Transverse colon (tissue), 4 donors: Measurements from ENCODE around the gene TMEM176A. TPM values are rescaled to one million over a fixed set of nuclear protein-coding genes. Genes with fewer than 3 reads are reported as not detected.

Experiments used
- DNase-seq: peaks from one replicate; pipeline ENCODE4 v3.0.0-alpha.2; 2019
- H3K27ac ChIP-seq, 4 donors: fragments of 200-600 bp; sonication (generic); 2 replicates each; pipeline ENCODE4 v1.5.1; 2016 to 2018; ENCODE audit warnings: inconsistent platforms in 4 of 4
- H3K27me3 ChIP-seq: fragments of 200-600 bp; sonication (generic); 2 replicates; pipeline ENCODE4 v1.5.1; 2017; ENCODE audit warnings: inconsistent platforms
- H3K36me3 ChIP-seq, 4 donors: fragments of 200-600 bp; sonication (generic); 2 replicates each; pipeline ENCODE4 v1.5.1; 2017 to 2019; ENCODE audit warnings: inconsistent platforms in 4 of 4
- H3K4me1 ChIP-seq, 4 donors: fragments of 200-600 bp; sonication (generic); 2 replicates each; pipeline ENCODE4 v1.5.1; 2017 to 2020; ENCODE audit warnings: inconsistent platforms in 4 of 4
- H3K4me3 ChIP-seq, 4 donors: fragments of 200-600 bp; sonication (generic); 1 replicate in 1 of 4; 2 replicates in 3 of 4; pipeline versions ENCODE4 v1.5.1 to v1.6.1; 2017 to 2019; ENCODE audit warnings: inconsistent platforms in 4 of 4
- H3K9me3 ChIP-seq, 2 donors: fragments of 200-600 bp; sonication (generic); 2 replicates each; pipeline ENCODE4 v1.5.1; 2017 to 2019; ENCODE audit warnings: inconsistent platforms in 2 of 2
- CTCF ChIP-seq, 5 experiments: fragments of 200-600 bp in 3 of 5; fragments of 450-650 bp in 2 of 5; sonication (generic) in 3 of 5; IDR thresholded peaks; 1 replicate in 2 of 5; 2 replicates in 3 of 5; pipeline ENCODE4 v1.5.1; 2016 to 2017; ENCODE audit warnings: antibody characterized with exemption in 5 of 5, inconsistent platforms in 3 of 5, mild to moderate bottlenecking in 2 of 5, moderate library complexity in 1 of 5
- EP300 ChIP-seq: sonication (generic); formaldehyde crosslinking; IDR thresholded peaks from one replicate; pipeline ENCODE4 v1.6.1; 2017; ENCODE audit warnings: antibody characterized with exemption, low read depth
- POLR2A ChIP-seq: fragments of 450-650 bp; IDR thresholded peaks from one replicate; pipeline ENCODE4 v1.6.1; 2016; ENCODE audit warnings: antibody characterized with exemption, mild to moderate bottlenecking, moderate library complexity
- POLR2AphosphoS5 ChIP-seq, 3 donors: sonication (generic); formaldehyde crosslinking; IDR thresholded peaks; one replicate each; pipeline ENCODE4 v1.6.1; 2016; ENCODE audit warnings: antibody characterized with exemption in 3 of 3
- WGBS, 2 donors: methylation state at CpG; one replicate each; pipeline ENCODE4 v1.1.5; 2018; ENCODE audit warnings: low coverage in 1 of 2; 5-methylcytosine and 5-hydroxymethylcytosine counted together
- in situ Hi-C, 4 donors: fragments of 200-750 bp; cut with MboI; loops; one replicate each; pipeline versions ENCODE4 v1.15.0 to v1.15.1; 2017; ENCODE audit warnings: low sequenced_read_pairs in 3 of 4, low pct_ligation_motif_present in 1 of 4, low pct_unique_long_range_greater_than_20kb in 1 of 4
- intact Hi-C: fragments of 100-400 bp; cut with DNase I; formaldehyde crosslinking; loops from one replicate; pipeline ENCODE4 v1.15.1; 2023; ENCODE audit warnings: low total_unique reads
- total RNA-seq, 4 donors: library from RNA; depleted of rRNA; stranded (reverse); fragments of >200 nt; gene quantifications; one replicate each; pipeline ENCODE4 v1.1.0, GENCODE V29; 2016

TMEM176A gene, protein sequence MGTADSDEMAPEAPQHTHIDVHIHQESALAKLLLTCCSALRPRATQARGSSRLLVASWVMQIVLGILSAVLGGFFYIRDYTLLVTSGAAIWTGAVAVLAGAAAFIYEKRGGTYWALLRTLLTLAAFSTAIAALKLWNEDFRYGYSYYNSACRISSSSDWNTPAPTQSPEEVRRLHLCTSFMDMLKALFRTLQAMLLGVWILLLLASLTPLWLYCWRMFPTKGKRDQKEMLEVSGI
- total RNA-seq: 100 to 1,000 TPM in 3 of 4 donors, 10 to 100 TPM in 1; 44.6 to 210 (median 171) TPM

DNA sequence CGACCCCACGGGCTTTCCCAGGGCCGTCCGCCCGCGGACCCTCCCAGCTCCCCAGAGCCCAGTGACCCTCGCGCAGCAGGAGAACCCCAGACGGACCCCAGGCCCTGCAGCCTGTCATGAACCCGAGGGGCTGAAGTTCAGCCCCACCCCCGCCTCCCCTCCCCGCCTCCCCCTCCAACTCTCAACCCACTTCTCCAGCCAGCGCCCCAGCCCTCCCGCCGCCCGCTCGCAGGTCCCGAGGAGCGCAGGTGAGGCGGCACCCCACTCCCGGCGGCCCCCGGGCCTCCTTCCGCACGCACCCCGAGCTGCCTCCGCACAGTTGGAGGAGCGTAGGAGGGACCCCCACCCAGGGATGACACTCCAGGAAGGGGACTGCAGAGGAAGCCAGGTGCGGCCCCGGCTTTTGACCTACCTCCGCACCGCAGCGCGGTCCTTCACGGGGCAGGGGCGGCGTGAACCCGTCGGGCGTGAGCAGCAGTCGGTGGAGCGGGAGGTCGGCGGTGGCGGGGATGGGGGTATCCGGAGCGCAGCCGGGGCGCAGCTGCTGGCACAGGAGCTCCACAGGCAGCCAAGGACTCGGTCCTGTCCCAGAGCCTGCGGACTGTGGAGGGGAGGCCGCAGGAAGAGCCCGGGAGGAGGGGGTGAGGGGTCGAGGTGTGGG lies at the start of gene TMEM176A:
Gene TMEM176A, plus strand, starts transcription at position 189 of the 661 bp plus-strand sequence. CDS start 782 bp downstream, outside the sequence.
- Histone ChIP-seq H3K4me1 (peaks cover 10 to 47% (median 33%) of the 10 kb centered on the region in 4 donors), H3K36me3 (peaks cover 0 to 9% (median 2%) of the 10 kb centered on the region in 4 donors), H3K27me3 (peaks cover 18% of the 10 kb centered on the region), H3K9me3 (peaks cover 0 to 1% of the 10 kb centered on the region in 2 donors), H3K4me3 (peak within 1 kb of the TSS; percentile 53 to 84 (median 63)), H3K27ac (peak within 1 kb of the TSS; percentile 88 to 93 (median 91))
- TF ChIP-seq EP300: no peak
- peak in 2 of 3 donors; percentile 56 to 60 for TF ChIP-seq POLR2AphosphoS5 (IDR thresholded peaks at IDR 0.05)
- peak; percentile 17 for TF ChIP-seq POLR2A
- no peak for TF ChIP-seq CTCF (IDR thresholded peaks at IDR 0.05)
- WGBS, 2 donors: 11% methylated on average over 27 of the region's 54 CpGs; no CpG with 5 or more reads in 1 of the 2 donors
- in situ Hi-C loops (no loop called here), intact Hi-C loops (loop anchor here (5.0 kb wide), 1 partner anchor 1207 kb away; no protein-coding TSS in a partner anchor)
- peak; percentile 67 for DNase-seq

DNA sequence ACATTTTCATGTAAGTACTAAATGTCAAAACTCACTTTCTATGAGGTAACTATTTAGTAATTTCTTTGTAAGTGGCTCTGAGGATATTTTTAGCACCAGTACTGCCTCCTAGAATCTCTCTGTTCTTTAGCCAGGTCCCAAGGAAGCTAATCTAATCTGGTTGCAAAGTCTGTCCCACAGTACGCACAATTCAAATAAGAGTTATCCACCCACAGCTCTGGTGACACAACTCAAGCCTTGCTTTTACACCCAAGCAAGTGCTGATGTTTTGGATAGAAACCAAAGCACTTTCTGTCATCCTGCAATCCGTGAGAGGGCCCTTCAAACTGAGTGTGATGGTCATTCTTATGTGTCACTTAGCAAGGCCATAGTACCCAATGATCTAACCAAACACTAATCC lies 48.9 kb upstream of the TMEM176A start:
- H3K4me3 ChIP-seq: no peak overlapping the region
- peaks cover 0 to 4% (median 0%) of the 10 kb centered on the region in 4 donors for H3K4me1 ChIP-seq
- no peak for DNase-seq
- WGBS, 2 donors: 51 to 80% methylated on average over 1 to 2 of the region's 2 CpGs
- in situ Hi-C loops: loop anchor here in 1 of 4 donors (10.0 kb wide), 1 partner anchor 307 kb away; no protein-coding TSS in a partner anchor
- H3K9me3 ChIP-seq: no peaks in the 10 kb centered on the region
- no peaks in the 10 kb centered on the region for H3K27me3 ChIP-seq
- no peaks in the 10 kb centered on the region for H3K36me3 ChIP-seq
- TF ChIP-seq POLR2AphosphoS5 (IDR thresholded peaks at IDR 0.05) (no peak), CTCF (IDR thresholded peaks at IDR 0.05) (no peak), EP300 (no peak), POLR2A (no peak)
- no peak overlapping the region for H3K27ac ChIP-seq
- intact Hi-C loops: no loop called here

GRCh38 chr7:150753239-150753638 lies 47.3 kb upstream of the TMEM176A start:
- DNase-seq: no peak
- no peak for TF ChIP-seq POLR2A
- TF ChIP-seq POLR2AphosphoS5 (IDR thresholded peaks at IDR 0.05): no peak
- no peak for TF ChIP-seq CTCF (IDR thresholded peaks at IDR 0.05)
- no peak for TF ChIP-seq EP300
- no peaks in the 10 kb centered on the region for H3K27me3 ChIP-seq
- no peaks in the 10 kb centered on the region for H3K36me3 ChIP-seq
- in situ Hi-C loops (loop anchor here in 1 of 4 donors (10.0 kb wide), 1 partner anchor 308 kb away; no protein-coding TSS in a partner anchor), intact Hi-C loops (no loop called here)
- H3K27ac ChIP-seq: no peak overlapping the region
- H3K4me3 ChIP-seq: no peak overlapping the region
- WGBS, 2 donors: 75 to 76% methylated on average over 5 to 6 of the region's 6 CpGs
- H3K9me3 ChIP-seq: no peaks in the 10 kb centered on the region
- H3K4me1 ChIP-seq: peaks cover 0 to 4% (median 0%) of the 10 kb centered on the region in 4 donors

DNA sequence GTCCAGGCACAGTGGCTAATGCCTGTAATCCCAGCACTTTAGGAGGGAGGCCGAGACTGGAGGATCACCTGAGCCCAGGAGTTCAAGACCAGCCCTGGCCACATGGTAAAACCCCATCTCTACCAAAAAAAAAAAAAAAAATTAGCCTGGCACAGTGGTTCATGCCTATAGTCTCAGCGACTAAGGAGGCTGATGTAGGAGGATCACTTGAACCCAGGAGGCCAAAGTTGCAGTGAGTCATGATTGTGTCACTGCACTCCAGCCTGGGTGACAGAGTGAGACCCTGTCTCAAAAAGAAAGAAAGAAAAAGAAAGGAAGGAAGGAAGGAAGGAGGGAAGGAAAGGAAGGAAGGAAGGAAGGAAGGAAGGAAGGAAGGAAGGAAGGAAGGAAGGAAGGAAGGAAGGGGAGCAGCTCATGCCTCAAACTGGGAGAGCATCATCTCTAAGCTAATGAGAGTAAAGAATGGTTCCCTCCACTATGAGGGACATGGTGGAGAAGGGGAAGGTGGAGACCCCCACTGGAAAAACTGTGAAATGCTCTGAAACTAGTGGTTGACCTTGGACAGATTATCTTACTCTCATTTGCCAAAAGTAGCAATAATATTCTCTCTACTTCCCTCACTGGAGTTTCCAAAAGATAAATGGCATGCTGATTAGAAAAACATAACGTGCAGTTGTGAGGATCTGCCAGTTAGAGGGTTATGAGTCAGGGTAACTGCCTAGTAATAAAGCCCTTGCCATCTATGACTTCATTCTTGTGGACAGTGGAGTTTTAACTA lies 46.6 kb upstream of the TMEM176A start:
- DNase-seq: no peak
- 14 to 33% methylated on average over 1 to 3 of the region's 3 CpGs for WGBS, 2 donors
- intact Hi-C loops: no loop called here
- no peak overlapping the region for H3K27ac ChIP-seq
- in situ Hi-C loops: loop anchor here in 1 of 4 donors (10.0 kb wide), 1 partner anchor 309 kb away; no protein-coding TSS in a partner anchor
- H3K9me3 ChIP-seq: no peaks in the 10 kb centered on the region
- TF ChIP-seq CTCF (IDR thresholded peaks at IDR 0.05): no peak
- TF ChIP-seq EP300: no peak
- no peak for TF ChIP-seq POLR2A
- no peak for TF ChIP-seq POLR2AphosphoS5 (IDR thresholded peaks at IDR 0.05)
- H3K27me3 ChIP-seq: no peaks in the 10 kb centered on the region
- H3K4me3 ChIP-seq: no peak overlapping the region
- peaks cover 0 to 4% (median 0%) of the 10 kb centered on the region in 4 donors for H3K4me1 ChIP-seq
- no peaks in the 10 kb centered on the region for H3K36me3 ChIP-seq
